Spleen (tissue), 11 donors: Measurements from ENCODE around the gene VPS54. TPM values are rescaled to one million over a fixed set of nuclear protein-coding genes. Genes with fewer than 3 reads are reported as not detected.

Experiments used
- DNase-seq: peaks from one replicate; pipeline ENCODE4 v3.0.0-alpha.2; 2020
- H3K27ac ChIP-seq, 8 donors: fragments of 200-600 bp; sonication (generic) in 7 of 8; 1 replicate in 4 of 8; 2 replicates in 4 of 8; pipeline versions ENCODE4 v1.5.0 to v1.8.0; 2016 to 2021; ENCODE audit warnings: inconsistent platforms in 4 of 8, mild to moderate bottlenecking in 4 of 8, moderate library complexity in 1 of 8
- H3K27me3 ChIP-seq, 7 donors: fragments of 200-600 bp; sonication (generic) in 6 of 7; replicated peaks in 1 of 7; 1 replicate in 4 of 7; 2 replicates in 3 of 7; pipeline versions ENCODE4 v1.5.0 to v1.8.0; 2016 to 2021; ENCODE audit warnings: inconsistent platforms in 3 of 7, mild to moderate bottlenecking in 1 of 7
- H3K36me3 ChIP-seq, 6 donors: fragments of 200-600 bp; sonication (generic) in 5 of 6; 1 replicate in 4 of 6; 2 replicates in 2 of 6; pipeline versions ENCODE4 v1.5.0 to v1.8.0; 2016 to 2021; ENCODE audit warnings: inconsistent platforms in 2 of 6
- H3K4me1 ChIP-seq, 6 donors: fragments of 200-600 bp; sonication (generic) in 5 of 6; 1 replicate in 3 of 6; 2 replicates in 3 of 6; pipeline versions ENCODE4 v1.5.0 to v1.8.0; 2016 to 2021; ENCODE audit warnings: inconsistent platforms in 3 of 6
- H3K4me3 ChIP-seq, 8 donors: fragments of 200-600 bp; sonication (generic) in 7 of 8; 1 replicate in 4 of 8; 2 replicates in 4 of 8; pipeline versions ENCODE4 v1.5.0 to v1.8.0; 2016 to 2021; ENCODE audit warnings: inconsistent platforms in 4 of 8, mild to moderate bottlenecking in 4 of 8, moderate library complexity in 2 of 8
- H3K9me3 ChIP-seq, 8 donors: fragments of 200-600 bp; sonication (generic) in 7 of 8; 1 replicate in 4 of 8; 2 replicates in 4 of 8; pipeline versions ENCODE4 v1.5.0 to v1.8.0; 2016 to 2021; ENCODE audit warnings: inconsistent platforms in 4 of 8
- CTCF ChIP-seq, 11 experiments: fragments of 200-600 bp in 7 of 11; fragments of 450-650 bp in 4 of 11; sonication (generic) in 4 of 11; IDR thresholded peaks in 8 of 11; conservative IDR thresholded peaks in 3 of 11; 1 replicate in 7 of 11; 2 replicates in 4 of 11; pipeline versions ENCODE4 v1.4.0 to v1.8.0; 2016 to 2021; ENCODE audit warnings: antibody characterized with exemption in 11 of 11, inconsistent platforms in 4 of 11, mild to moderate bottlenecking in 1 of 11
- POLR2A ChIP-seq, 3 donors: fragments of 450-650 bp; IDR thresholded peaks; one replicate each; pipeline ENCODE4 v1.5.1; 2017; ENCODE audit warnings: antibody characterized with exemption in 3 of 3, mild to moderate bottlenecking in 1 of 3
- POLR2AphosphoS5 ChIP-seq, 3 donors: sonication (generic); formaldehyde crosslinking; IDR thresholded peaks; one replicate each; pipeline ENCODE4 v1.5.1; 2017; ENCODE audit warnings: antibody characterized with exemption in 3 of 3
- WGBS, 5 donors: extraction: QIAGEN DNeasy Blood & Tissue Kit in 3 of 5; methylation state at CpG; one replicate each; pipeline versions ENCODE4 v1.1.5 to v1.1.7; 2013 to 2018; 5-methylcytosine and 5-hydroxymethylcytosine counted together
- intact Hi-C: fragments of 100-400 bp; cut with DNase I; formaldehyde crosslinking; loops from one replicate; pipeline ENCODE4 v1.15.0; 2023; ENCODE audit warnings: low total_unique reads
- polyA plus RNA-seq, 3 donors: library from polyadenylated mRNA; stranded (reverse); fragments of 200-250 nt; gene quantifications; one replicate each; pipeline ENCODE4 v1.2.1, GENCODE V29; 2013
- total RNA-seq, 7 donors: library from RNA; depleted of rRNA in 3 of 7; stranded (reverse); fragments of >200 nt in 3 of 7; fragmentation: NEBNext Ultra II Directional in 4 of 7; extraction: Animal tissue kit (Norgen Biotek cat#: 25700) in 4 of 7; gene quantifications; one replicate each; pipeline versions ENCODE4 v1.1.0 to v1.2.1, GENCODE V29; 2016 to 2021
- donor health status: healthy with polysubstance abuse.
- donor health status: DM: no; HTN: no; CAD: no; lungs with moderate emphysema.
- donor health status: DM: no; HTN: no; CAD: no.
- donor health status: Bipolar disorder and iron deficiency.
- donor health status: healthy.
- donor health status: DM: no; HTN: no; CAD: no.
- donor health status: DM: yes; HTN: yes; CAD: no.

VPS54 gene
- total and polyA plus RNA-seq, 10 donors = 9.2 to 31.3 (median 23.8) TPM

- intact Hi-C loops = no loop called here
- Histone ChIP-seq H3K9me3 (peaks cover 0 to 13% (median 11%) of the 10 kb centered on the region in 8 donors), H3K4me1 (peaks cover 0 to 31% (median 14%) of the 10 kb centered on the region in 6 donors), H3K27ac (peak overlapping the region in 5 of 8 donors; percentile 4 to 48 (median 21)), H3K27me3 (no peaks in the 10 kb centered on the region), H3K36me3 (peaks cover 0 to 52% (median 10%) of the 10 kb centered on the region in 6 donors), H3K4me3 (no peak overlapping the region)
- no peak for DNase-seq
- TF ChIP-seq CTCF (IDR thresholded peaks at IDR 0.05 in 8 of 11, conservative IDR thresholded peaks at IDR 0.05 in 3 of 11) = no peak
- TF ChIP-seq POLR2AphosphoS5 (IDR thresholded peaks at IDR 0.05) = no peak
- no peak for TF ChIP-seq POLR2A (IDR thresholded peaks at IDR 0.05)
- WGBS, 5 donors = 79 to 88% (median 81%) methylated on average over 6 of the region's 6 CpGs
These were observed 34.4 kb downstream of the VPS54 start for GRCh38 chr2:63984606-63985359.

- Histone ChIP-seq H3K4me3 (no peak overlapping the region), H3K27ac (peak overlapping the region in 1 of 8 donors; percentile 48), H3K9me3 (peaks cover 0 to 6% (median 4%) of the 10 kb centered on the region in 8 donors), H3K36me3 (peaks cover 0 to 52% (median 10%) of the 10 kb centered on the region in 6 donors), H3K27me3 (no peaks in the 10 kb centered on the region), H3K4me1 (peaks cover 0 to 31% (median 14%) of the 10 kb centered on the region in 6 donors)
- no peak for DNase-seq
- intact Hi-C loops = no loop called here
- TF ChIP-seq CTCF (IDR thresholded peaks at IDR 0.05 in 8 of 11, conservative IDR thresholded peaks at IDR 0.05 in 3 of 11) (no peak), POLR2AphosphoS5 (IDR thresholded peaks at IDR 0.05) (no peak), POLR2A (IDR thresholded peaks at IDR 0.05) (no peak)
- 61 to 68% (median 64%) methylated on average over 2 of the region's 2 CpGs for WGBS, 5 donors
These were observed 35.1 kb downstream of the VPS54 start for GRCh38 chr2:63983986-63984605.

GRCh38 chr2:63982335-63982734 lies 36.9 kb downstream of the VPS54 start:
- Histone ChIP-seq H3K9me3 (no peaks in the 10 kb centered on the region), H3K36me3 (peaks cover 0 to 64% (median 10%) of the 10 kb centered on the region in 6 donors), H3K27me3 (no peaks in the 10 kb centered on the region), H3K27ac (no peak overlapping the region), H3K4me1 (peaks cover 0 to 31% (median 14%) of the 10 kb centered on the region in 6 donors), H3K4me3 (no peak overlapping the region)
- DNase-seq = no peak
- TF ChIP-seq POLR2A (IDR thresholded peaks at IDR 0.05) (no peak), POLR2AphosphoS5 (IDR thresholded peaks at IDR 0.05) (no peak), CTCF (IDR thresholded peaks at IDR 0.05 in 8 of 11, conservative IDR thresholded peaks at IDR 0.05 in 3 of 11) (no peak)
- intact Hi-C loops = no loop called here
- 95 to 98% (median 97%) methylated on average over 4 of the region's 4 CpGs for WGBS, 5 donors

- H3K9me3 ChIP-seq = no peaks in the 10 kb centered on the region
- 92 to 98% (median 96%) methylated on average over 3 of the region's 3 CpGs for WGBS, 5 donors
- H3K4me1 ChIP-seq = peaks cover 0 to 27% (median 14%) of the 10 kb centered on the region in 6 donors
These were observed 37.5 kb downstream of the VPS54 start for GRCh38 chr2:63981702-63982103.

More at GRCh38 chr2:63981702-63982103, 37.5 kb downstream of the VPS54 start:
- no peak for TF ChIP-seq POLR2A (IDR thresholded peaks at IDR 0.05)
- no peaks in the 10 kb centered on the region for H3K27me3 ChIP-seq
- intact Hi-C loops = no loop called here
- no peak overlapping the region for H3K4me3 ChIP-seq
- peaks cover 0 to 69% (median 10%) of the 10 kb centered on the region in 6 donors for H3K36me3 ChIP-seq
- no peak for DNase-seq
- H3K27ac ChIP-seq = no peak overlapping the region
